Thyroid gland (tissue), 4 donors: ENCODE data around the gene ERO1A.

Experiments
- POLR2A ChIP-seq, 2 donors: fragments of 450-650 bp; IDR thresholded peaks; one replicate each; pipeline ENCODE4 v1.6.1; 2017; ENCODE audit warnings: antibody characterized with exemption in 2 of 2, mild to moderate bottlenecking in 2 of 2, moderate library complexity in 1 of 2
- TF ChIP-seq, protein P1 (sequence below), 6 experiments: fragments of 200-600 bp in 3 of 6; fragments of 450-650 bp in 3 of 6; sonication (generic) in 3 of 6; IDR thresholded peaks; one replicate each; pipeline ENCODE4 v1.5.1; 2016 to 2019; ENCODE audit warnings: antibody characterized with exemption in 6 of 6, mild to moderate bottlenecking in 2 of 6, inconsistent platforms in 1 of 6, moderate library complexity in 1 of 6

- TF ChIP-seq, protein P1, sequence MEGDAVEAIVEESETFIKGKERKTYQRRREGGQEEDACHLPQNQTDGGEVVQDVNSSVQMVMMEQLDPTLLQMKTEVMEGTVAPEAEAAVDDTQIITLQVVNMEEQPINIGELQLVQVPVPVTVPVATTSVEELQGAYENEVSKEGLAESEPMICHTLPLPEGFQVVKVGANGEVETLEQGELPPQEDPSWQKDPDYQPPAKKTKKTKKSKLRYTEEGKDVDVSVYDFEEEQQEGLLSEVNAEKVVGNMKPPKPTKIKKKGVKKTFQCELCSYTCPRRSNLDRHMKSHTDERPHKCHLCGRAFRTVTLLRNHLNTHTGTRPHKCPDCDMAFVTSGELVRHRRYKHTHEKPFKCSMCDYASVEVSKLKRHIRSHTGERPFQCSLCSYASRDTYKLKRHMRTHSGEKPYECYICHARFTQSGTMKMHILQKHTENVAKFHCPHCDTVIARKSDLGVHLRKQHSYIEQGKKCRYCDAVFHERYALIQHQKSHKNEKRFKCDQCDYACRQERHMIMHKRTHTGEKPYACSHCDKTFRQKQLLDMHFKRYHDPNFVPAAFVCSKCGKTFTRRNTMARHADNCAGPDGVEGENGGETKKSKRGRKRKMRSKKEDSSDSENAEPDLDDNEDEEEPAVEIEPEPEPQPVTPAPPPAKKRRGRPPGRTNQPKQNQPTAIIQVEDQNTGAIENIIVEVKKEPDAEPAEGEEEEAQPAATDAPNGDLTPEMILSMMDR (IDR thresholded peaks at IDR 0.05) = no peak
- TF ChIP-seq POLR2A (IDR thresholded peaks at IDR 0.05) = no peak
Observed at GRCh38 chr14:52693532-52693931, 1.8 kb downstream of the ERO1A start.
